A549 treated with Mapracorat at 1 μM for 4 hours (cell line): ENCODE data around the gene RIN2. TPM values are rescaled to one million over a fixed set of nuclear protein-coding genes. Genes with fewer than 3 reads are reported as not detected.

ENCODE experiments used
- total RNA-seq: library from RNA; stranded (reverse); fragments of 200-300 nt; extraction: Qiagen RNA extraction; gene quantifications from 5 replicates; pipeline ENCODE4 v1.2.3, GENCODE V29; 2022

Gene RIN2, protein sequence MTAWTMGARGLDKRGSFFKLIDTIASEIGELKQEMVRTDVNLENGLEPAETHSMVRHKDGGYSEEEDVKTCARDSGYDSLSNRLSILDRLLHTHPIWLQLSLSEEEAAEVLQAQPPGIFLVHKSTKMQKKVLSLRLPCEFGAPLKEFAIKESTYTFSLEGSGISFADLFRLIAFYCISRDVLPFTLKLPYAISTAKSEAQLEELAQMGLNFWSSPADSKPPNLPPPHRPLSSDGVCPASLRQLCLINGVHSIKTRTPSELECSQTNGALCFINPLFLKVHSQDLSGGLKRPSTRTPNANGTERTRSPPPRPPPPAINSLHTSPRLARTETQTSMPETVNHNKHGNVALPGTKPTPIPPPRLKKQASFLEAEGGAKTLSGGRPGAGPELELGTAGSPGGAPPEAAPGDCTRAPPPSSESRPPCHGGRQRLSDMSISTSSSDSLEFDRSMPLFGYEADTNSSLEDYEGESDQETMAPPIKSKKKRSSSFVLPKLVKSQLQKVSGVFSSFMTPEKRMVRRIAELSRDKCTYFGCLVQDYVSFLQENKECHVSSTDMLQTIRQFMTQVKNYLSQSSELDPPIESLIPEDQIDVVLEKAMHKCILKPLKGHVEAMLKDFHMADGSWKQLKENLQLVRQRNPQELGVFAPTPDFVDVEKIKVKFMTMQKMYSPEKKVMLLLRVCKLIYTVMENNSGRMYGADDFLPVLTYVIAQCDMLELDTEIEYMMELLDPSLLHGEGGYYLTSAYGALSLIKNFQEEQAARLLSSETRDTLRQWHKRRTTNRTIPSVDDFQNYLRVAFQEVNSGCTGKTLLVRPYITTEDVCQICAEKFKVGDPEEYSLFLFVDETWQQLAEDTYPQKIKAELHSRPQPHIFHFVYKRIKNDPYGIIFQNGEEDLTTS
- total RNA-seq, result 22.4 to 24.4 TPM (median 22.9 TPM) in 5 replicates

GRCh38 chr20:19758133-19758500 lies at the start of gene RIN2:
Gene RIN2 (plus strand): TSS chr20:19758258. CDS start chr20:19889602, 131,344 bp downstream.

